A673 (cell line): ENCODE data around the gene POLD4. TPM values are rescaled to one million over a fixed set of nuclear protein-coding genes. Genes with fewer than 3 reads are reported as not detected.

Experiments
- BruUV-seq: library from RNA; stranded (reverse); fragments of 400-500 nt; replicated peaks from 2 replicates; lab custom pipeline; 2021; lab: Mats Ljungman, UMichigan
- CTCF ChIA-PET: fragments of 300-600 bp; sonication (Branson Sonifier 250); formaldehyde crosslinking; loops from one replicate; lab custom pipeline; 2022; ENCODE audit warnings: antibody characterized with exemption; lab: Charles Lee
- POLR2A ChIA-PET: fragments of 300-600 bp; sonication (Branson Sonifier 250); formaldehyde crosslinking; loops from one replicate; lab custom pipeline; 2022; ENCODE audit warnings: antibody characterized with exemption; ENCODE audit not compliant: low non-redundant PET; lab: Charles Lee
- DNase-seq: peaks from one replicate; pipeline ENCODE4 v3.0.0-alpha.2; 2015; ENCODE audit warnings: low spot score
- H3K27ac ChIP-seq: fragments of 200-600 bp; sonication (generic); 2 replicates; pipeline ENCODE4 v1.5.1; 2016; ENCODE audit warnings: mixed run types, low read depth, mild to moderate bottlenecking, mixed read lengths, antibody characterized with exemption, low read length; ENCODE audit not compliant: poor library complexity, severe bottlenecking
- H3K27me3 ChIP-seq: fragments of 200-600 bp; sonication (generic); replicated peaks from 2 replicates; pipeline ENCODE4 v1.6.1; 2017; ENCODE audit warnings: mixed run types, low read depth, mild to moderate bottlenecking, mixed read lengths, antibody characterized with exemption, low read length; ENCODE audit not compliant: insufficient read depth, poor library complexity
- H3K36me3 ChIP-seq: fragments of 200-600 bp; sonication (generic); 2 replicates; pipeline ENCODE4 v1.6.1; 2016; ENCODE audit warnings: mixed run types, mild to moderate bottlenecking, mixed read lengths, antibody characterized with exemption, low read length; ENCODE audit not compliant: insufficient read depth, poor library complexity, severe bottlenecking
- H3K4me1 ChIP-seq: fragments of 200-600 bp; sonication (generic); 2 replicates; pipeline ENCODE4 v1.6.1; 2017; ENCODE audit warnings: mixed run types, mild to moderate bottlenecking, mixed read lengths, antibody characterized with exemption, low read length; ENCODE audit not compliant: insufficient read depth, poor library complexity, severe bottlenecking
- H3K4me3 ChIP-seq: fragments of 200-600 bp; sonication (generic); 2 replicates; pipeline ENCODE4 v1.5.1; 2016; ENCODE audit warnings: low read depth, mixed run types, mild to moderate bottlenecking, mixed read lengths, low read length; ENCODE audit not compliant: poor library complexity, severe bottlenecking
- H3K9me3 ChIP-seq: fragments of 200-600 bp; sonication (generic); 2 replicates; pipeline ENCODE4 v1.6.1; 2016; ENCODE audit warnings: mixed run types, low read depth, mild to moderate bottlenecking, mixed read lengths, antibody characterized with exemption, low read length; ENCODE audit not compliant: poor library complexity, severe bottlenecking
- EZH2 ChIP-seq: fragments of 200-600 bp; sonication (generic); IDR thresholded peaks from 2 replicates; pipeline ENCODE4 v1.6.1; 2017; ENCODE audit warnings: borderline replicate concordance, low read depth, mild to moderate bottlenecking, mixed read lengths, antibody characterized with exemption, low read length; ENCODE audit not compliant: poor library complexity, severe bottlenecking
- intact Hi-C: fragments of 100-400 bp; cut with micrococcal nuclease; formaldehyde crosslinking; loops from one replicate; pipeline ENCODE4 v1.10.0; 2022; ENCODE audit not compliant: unreplicated experiment
- total RNA-seq: library from RNA; stranded (reverse); gene quantifications from 2 replicates; pipeline ENCODE4 v1.2.3, GENCODE V29; 2021
- TF ChIP-seq, protein P1 (sequence below): fragments of 300-800, 200-600 bp; sonication (generic); conservative IDR thresholded peaks from 2 replicates; pipeline ENCODE4 v1.5.1; 2017; ENCODE audit warnings: low read depth, mild to moderate bottlenecking, antibody characterized with exemption, low read length, moderate library complexity, mixed read lengths

POLD4 gene
- total RNA-seq, 1 experiment from 2014 or later: 13.2 TPM

DNA sequence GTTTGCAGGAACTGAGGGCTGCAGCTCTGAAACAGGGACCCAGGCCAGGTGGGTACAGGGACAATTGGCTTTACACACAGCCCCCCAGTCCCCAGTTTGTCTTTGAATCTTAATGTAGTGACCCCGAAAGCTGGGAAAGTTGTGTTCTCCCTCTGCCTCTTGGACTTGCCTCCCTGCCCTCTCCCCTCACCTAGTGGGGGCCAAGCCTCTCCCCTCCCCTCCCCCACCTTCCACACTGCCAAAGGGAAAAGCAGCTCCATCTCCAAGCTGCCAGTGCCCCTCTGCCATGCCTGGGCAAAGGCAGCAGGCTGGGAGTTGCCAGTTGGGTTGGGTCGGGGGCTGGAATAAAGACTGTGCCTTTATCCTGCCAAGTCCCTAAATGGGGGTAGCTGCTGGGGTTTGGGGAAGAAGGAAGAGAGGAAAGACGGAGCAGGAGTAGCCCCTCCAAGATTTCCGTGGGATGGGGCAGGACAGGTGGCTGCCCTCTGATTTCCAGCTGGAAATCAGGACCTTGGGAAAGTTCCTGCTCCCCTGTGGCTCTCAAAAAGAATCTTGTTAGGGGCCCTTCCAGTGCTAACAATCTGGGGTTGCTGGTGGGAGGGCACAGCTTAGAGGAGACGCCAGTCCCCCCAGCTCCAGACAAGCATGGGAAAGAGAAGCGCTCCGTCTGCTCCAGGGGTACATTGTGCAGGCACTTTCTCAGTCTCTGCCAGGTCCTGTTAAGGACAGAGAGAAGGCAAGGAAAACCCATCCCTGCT is 22.9 kb upstream of the POLD4 start:
- TF ChIP-seq EZH2: no peak
- Histone ChIP-seq H3K4me3 (no peak overlapping the region), H3K9me3 (no peaks in the 10 kb centered on the region), H3K27ac (no peak overlapping the region), H3K4me1 (peaks cover 30% of the 10 kb centered on the region), H3K36me3 (no peaks in the 10 kb centered on the region), H3K27me3 (no peaks in the 10 kb centered on the region)
- DNase-seq: no peak
- BruUV-seq: no TSS peak
- CTCF ChIA-PET: interaction anchor here (0.5 to 0.6 kb wide), 2 partner anchors 27 to 49 kb away, joined by 3 to 7 read pairs; no protein-coding TSS in a partner anchor
- POLR2A ChIA-PET: interaction anchor here (0.6 kb wide), 1 partner anchor 23 kb away, joined by 3 read pairs; the partner anchor contains the start of gene POLD4
- intact Hi-C loops: no loop called here

DNA sequence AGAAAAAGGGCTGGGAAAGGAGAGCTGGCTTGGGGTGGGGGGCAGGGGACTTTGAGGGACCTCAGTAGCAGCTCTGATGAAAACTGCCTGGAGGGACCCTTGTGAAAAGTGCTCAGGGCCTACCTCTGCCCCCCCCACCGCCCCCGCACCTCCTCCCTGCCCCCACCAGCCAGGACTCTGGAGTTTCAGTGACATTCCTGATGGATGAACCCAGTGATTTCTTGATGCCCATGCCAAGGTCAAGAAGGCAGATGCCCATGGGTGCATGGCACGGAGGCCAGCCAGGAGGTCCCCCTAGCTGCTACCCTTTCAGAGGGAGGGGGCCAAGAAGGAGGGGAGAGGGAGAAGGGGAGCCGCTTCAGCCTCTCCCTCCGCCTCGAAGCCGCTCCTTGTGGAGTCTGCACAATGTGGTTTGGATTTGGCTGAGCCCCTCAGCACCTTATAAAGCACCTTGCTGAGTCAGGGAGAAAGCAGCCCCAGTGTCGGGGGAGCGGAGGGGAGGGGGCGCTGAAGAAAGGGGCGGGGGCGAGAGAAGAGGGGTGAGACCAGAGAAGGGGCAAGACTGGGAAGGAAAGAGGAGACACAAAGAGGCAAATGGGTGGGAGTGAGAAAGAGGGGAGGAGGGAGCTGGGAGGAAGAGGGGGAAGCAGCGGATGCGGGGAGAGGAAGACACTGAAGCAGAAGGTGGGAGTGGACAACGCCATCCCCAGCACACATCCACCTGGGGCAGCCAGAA is 22.1 kb upstream of the POLD4 start:
- Histone ChIP-seq H3K4me1 (peaks cover 35% of the 10 kb centered on the region), H3K4me3 (no peak overlapping the region), H3K27me3 (no peaks in the 10 kb centered on the region), H3K36me3 (no peaks in the 10 kb centered on the region), H3K9me3 (no peaks in the 10 kb centered on the region), H3K27ac (no peak overlapping the region)
- intact Hi-C loops: no loop called here
- ChIA-PET POLR2A (interaction anchor here (0.6 kb wide), 1 partner anchor 28 kb away, joined by 3 read pairs; no protein-coding TSS in a partner anchor), CTCF (no interaction called here)
- TF ChIP-seq, protein P1, sequence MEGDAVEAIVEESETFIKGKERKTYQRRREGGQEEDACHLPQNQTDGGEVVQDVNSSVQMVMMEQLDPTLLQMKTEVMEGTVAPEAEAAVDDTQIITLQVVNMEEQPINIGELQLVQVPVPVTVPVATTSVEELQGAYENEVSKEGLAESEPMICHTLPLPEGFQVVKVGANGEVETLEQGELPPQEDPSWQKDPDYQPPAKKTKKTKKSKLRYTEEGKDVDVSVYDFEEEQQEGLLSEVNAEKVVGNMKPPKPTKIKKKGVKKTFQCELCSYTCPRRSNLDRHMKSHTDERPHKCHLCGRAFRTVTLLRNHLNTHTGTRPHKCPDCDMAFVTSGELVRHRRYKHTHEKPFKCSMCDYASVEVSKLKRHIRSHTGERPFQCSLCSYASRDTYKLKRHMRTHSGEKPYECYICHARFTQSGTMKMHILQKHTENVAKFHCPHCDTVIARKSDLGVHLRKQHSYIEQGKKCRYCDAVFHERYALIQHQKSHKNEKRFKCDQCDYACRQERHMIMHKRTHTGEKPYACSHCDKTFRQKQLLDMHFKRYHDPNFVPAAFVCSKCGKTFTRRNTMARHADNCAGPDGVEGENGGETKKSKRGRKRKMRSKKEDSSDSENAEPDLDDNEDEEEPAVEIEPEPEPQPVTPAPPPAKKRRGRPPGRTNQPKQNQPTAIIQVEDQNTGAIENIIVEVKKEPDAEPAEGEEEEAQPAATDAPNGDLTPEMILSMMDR: no peak
- TF ChIP-seq EZH2: no peak
- no TSS peak for BruUV-seq
- DNase-seq: no peak

DNA sequence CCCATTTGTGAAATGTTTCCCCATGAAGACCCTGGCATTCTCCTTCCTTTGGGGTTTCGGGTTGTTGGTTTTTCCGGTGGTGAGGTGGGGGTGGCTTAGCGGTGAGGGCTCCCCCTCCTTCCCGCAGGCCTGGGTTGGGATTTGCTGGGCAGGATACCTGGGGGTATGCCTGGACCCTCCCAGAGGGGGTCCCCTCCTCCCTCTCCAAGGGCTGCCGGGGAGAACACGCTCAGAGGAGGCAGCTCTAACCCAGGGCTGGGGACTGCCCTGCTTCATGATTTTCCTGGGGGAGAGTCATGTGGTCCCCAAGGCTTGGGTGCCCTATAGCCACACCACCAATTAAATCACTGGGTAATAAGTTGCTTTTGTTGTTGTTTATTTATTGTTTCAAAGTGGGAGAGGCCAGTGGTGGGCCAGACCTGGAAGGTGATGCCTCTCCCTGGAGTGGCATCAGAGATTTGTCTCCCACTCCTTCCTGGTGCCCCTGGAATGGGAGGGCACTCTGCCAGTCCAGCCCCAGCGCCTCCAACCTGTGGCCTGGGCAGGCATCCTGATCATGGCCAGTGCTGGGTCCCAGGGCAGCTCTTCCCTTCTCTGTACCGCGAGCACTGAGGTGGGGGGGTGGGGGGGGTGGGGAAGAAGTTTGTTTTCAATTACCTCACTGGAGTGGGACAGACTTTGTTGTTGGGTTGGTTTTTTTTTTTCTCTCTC is 21.4 kb upstream of the POLD4 start:
- BruUV-seq: no TSS peak
- Histone ChIP-seq H3K36me3 (no peaks in the 10 kb centered on the region), H3K27ac (no peak overlapping the region), H3K4me1 (peaks cover 36% of the 10 kb centered on the region), H3K4me3 (no peak overlapping the region), H3K27me3 (no peaks in the 10 kb centered on the region), H3K9me3 (no peaks in the 10 kb centered on the region)
- intact Hi-C loops: no loop called here
- TF ChIP-seq, protein P1: no peak
- no peak for TF ChIP-seq EZH2
- no peak for DNase-seq
- ChIA-PET CTCF (interaction anchor here (1.5 to 1.7 kb wide), 2 partner anchors 18 to 27 kb away, joined by 9 to 18 read pairs; partner anchors contain the start of gene PPP1CA), POLR2A (interaction anchor here (0.6 kb wide), 1 partner anchor 28 kb away, joined by 3 read pairs; no protein-coding TSS in a partner anchor)
